Liver (tissue), 3 donors: ENCODE measurements around the gene MAMSTR.

Source experiments
- GABPA ChIP-seq, 2 donors: IDR thresholded peaks in 1 of 2; conservative IDR thresholded peaks in 1 of 2; 2 replicates each; pipeline ENCODE4 v1.6.1; 2016; ENCODE audit warnings: antibody characterized with exemption in 2 of 2, mild to moderate bottlenecking in 1 of 2, moderate library complexity in 1 of 2
- JUND ChIP-seq, 2 donors: IDR thresholded peaks; 2 replicates each; pipeline ENCODE4 v1.6.1; 2016; ENCODE audit warnings: antibody characterized with exemption in 2 of 2
- SP1 ChIP-seq: IDR thresholded peaks from 2 replicates; pipeline ENCODE4 v1.6.1; 2018; ENCODE audit warnings: antibody characterized with exemption, mild to moderate bottlenecking
- TF ChIP-seq, protein P1 (sequence below): fragments of 150-350 bp; IDR thresholded peaks from 2 replicates; pipeline ENCODE4 v1.5.1; 2017; ENCODE audit warnings: improper control_type of control experiment, low read depth, low read length; ENCODE audit not compliant: missing input control
- donor health status: healthy.
- donor health status: healthy.

- TF ChIP-seq, protein P1, sequence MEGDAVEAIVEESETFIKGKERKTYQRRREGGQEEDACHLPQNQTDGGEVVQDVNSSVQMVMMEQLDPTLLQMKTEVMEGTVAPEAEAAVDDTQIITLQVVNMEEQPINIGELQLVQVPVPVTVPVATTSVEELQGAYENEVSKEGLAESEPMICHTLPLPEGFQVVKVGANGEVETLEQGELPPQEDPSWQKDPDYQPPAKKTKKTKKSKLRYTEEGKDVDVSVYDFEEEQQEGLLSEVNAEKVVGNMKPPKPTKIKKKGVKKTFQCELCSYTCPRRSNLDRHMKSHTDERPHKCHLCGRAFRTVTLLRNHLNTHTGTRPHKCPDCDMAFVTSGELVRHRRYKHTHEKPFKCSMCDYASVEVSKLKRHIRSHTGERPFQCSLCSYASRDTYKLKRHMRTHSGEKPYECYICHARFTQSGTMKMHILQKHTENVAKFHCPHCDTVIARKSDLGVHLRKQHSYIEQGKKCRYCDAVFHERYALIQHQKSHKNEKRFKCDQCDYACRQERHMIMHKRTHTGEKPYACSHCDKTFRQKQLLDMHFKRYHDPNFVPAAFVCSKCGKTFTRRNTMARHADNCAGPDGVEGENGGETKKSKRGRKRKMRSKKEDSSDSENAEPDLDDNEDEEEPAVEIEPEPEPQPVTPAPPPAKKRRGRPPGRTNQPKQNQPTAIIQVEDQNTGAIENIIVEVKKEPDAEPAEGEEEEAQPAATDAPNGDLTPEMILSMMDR = no peak
- TF ChIP-seq GABPA (IDR thresholded peaks at IDR 0.05 in 1 of 2, conservative IDR thresholded peaks at IDR 0.05 in 1 of 2) (no peak), JUND (IDR thresholded peaks at IDR 0.05) (no peak), SP1 (no peak)
Measured at GRCh38 chr19:48735031-48735615, 15.6 kb upstream of the MAMSTR start.
